Measurements from ENCODE around the gene ESPN. TPM values are rescaled to one million over a fixed set of nuclear protein-coding genes. Genes with fewer than 3 reads are reported as not detected.
"Not testable (repeated sequence)": the region's sequence is repeated elsewhere in the genome, so short reads cannot be mapped to it uniquely, and the experiment has no call there.

ESPN gene
- total RNA-seq, 1 donor from 2014 or later: 0.66 TPM

DNA sequence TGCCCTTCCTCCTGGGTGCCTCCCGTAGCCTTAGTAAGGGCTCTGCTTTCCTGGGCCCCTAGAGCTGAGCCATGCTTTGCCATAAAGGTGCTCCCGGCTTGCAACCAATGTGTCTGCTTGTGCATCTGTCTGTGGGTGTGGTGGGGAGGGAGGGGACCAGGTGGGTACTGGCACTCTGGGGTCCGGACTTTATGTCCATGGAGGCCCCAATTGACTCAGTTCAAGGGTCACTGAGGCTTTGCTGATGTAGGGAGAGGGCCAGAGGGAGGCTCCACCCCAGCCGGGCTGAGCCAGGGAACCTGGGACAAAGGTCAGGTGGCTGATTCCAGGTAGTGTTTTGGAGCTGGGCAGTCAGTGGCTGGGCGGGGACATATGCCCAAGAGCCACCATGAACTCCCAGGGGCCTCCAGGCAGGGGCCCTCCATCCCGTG is 26.4 kb downstream of the ESPN start:
- H3K4me1 ChIP-seq (ENCODE audit: insufficient read depth, low read length): no peaks in the 10 kb centered on the region
- H2AFZ ChIP-seq (ENCODE audit: low read depth, low read length): no peak overlapping the region
- no peak overlapping the region for H3K4me2 ChIP-seq (ENCODE audit: low read length)
- FAIRE-seq (no peak), DNase-seq (ENCODE audit: low read depth) (no peak)
- H4K20me1 ChIP-seq (ENCODE audit: insufficient read depth, low read length): no peaks in the 10 kb centered on the region
- H3K9ac ChIP-seq (ENCODE audit: low read length): no peak overlapping the region
- H3K9me3 ChIP-seq (ENCODE audit: insufficient read depth, low read depth, low read length): no peaks in the 10 kb centered on the region
- peaks cover 36% of the 10 kb centered on the region for H3K27me3 ChIP-seq (ENCODE audit: insufficient read depth, low read length)
- H3K36me3 ChIP-seq (ENCODE audit: insufficient read depth, low read length): no peaks in the 10 kb centered on the region
- TF ChIP-seq, protein P1, sequence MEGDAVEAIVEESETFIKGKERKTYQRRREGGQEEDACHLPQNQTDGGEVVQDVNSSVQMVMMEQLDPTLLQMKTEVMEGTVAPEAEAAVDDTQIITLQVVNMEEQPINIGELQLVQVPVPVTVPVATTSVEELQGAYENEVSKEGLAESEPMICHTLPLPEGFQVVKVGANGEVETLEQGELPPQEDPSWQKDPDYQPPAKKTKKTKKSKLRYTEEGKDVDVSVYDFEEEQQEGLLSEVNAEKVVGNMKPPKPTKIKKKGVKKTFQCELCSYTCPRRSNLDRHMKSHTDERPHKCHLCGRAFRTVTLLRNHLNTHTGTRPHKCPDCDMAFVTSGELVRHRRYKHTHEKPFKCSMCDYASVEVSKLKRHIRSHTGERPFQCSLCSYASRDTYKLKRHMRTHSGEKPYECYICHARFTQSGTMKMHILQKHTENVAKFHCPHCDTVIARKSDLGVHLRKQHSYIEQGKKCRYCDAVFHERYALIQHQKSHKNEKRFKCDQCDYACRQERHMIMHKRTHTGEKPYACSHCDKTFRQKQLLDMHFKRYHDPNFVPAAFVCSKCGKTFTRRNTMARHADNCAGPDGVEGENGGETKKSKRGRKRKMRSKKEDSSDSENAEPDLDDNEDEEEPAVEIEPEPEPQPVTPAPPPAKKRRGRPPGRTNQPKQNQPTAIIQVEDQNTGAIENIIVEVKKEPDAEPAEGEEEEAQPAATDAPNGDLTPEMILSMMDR (IDR thresholded peaks at IDR 0.05; ENCODE audit: insufficient read depth, low read depth, low read length): no peak
- TF ChIP-seq EZH2 (IDR thresholded peaks at IDR 0.05; ENCODE audit: insufficient read depth, low read length): no peak
- H3K27ac ChIP-seq (ENCODE audit: low read depth, low read length): no peak overlapping the region
- no peak overlapping the region for H3K4me3 ChIP-seq (ENCODE audit: insufficient read depth, low read depth, low read length)
- Mint-ChIP-seq H3K36me3 (ENCODE audit: low read depth, unreplicated experiment) (no peaks in the 10 kb centered on the region), H3K27ac (ENCODE audit: unreplicated experiment) (no peak overlapping the region), H3K4me1 (ENCODE audit: low read depth, unreplicated experiment) (no peaks in the 10 kb centered on the region), H3K4me3 (ENCODE audit: unreplicated experiment) (no peak overlapping the region), H3K9me3 (ENCODE audit: unreplicated experiment) (peaks cover 2% of the 10 kb centered on the region), H3K27me3 (ENCODE audit: low read depth, unreplicated experiment) (peaks cover 32% of the 10 kb centered on the region)
- H3K79me2 ChIP-seq (ENCODE audit: insufficient read depth, low read length): no peaks in the 10 kb centered on the region

DNA sequence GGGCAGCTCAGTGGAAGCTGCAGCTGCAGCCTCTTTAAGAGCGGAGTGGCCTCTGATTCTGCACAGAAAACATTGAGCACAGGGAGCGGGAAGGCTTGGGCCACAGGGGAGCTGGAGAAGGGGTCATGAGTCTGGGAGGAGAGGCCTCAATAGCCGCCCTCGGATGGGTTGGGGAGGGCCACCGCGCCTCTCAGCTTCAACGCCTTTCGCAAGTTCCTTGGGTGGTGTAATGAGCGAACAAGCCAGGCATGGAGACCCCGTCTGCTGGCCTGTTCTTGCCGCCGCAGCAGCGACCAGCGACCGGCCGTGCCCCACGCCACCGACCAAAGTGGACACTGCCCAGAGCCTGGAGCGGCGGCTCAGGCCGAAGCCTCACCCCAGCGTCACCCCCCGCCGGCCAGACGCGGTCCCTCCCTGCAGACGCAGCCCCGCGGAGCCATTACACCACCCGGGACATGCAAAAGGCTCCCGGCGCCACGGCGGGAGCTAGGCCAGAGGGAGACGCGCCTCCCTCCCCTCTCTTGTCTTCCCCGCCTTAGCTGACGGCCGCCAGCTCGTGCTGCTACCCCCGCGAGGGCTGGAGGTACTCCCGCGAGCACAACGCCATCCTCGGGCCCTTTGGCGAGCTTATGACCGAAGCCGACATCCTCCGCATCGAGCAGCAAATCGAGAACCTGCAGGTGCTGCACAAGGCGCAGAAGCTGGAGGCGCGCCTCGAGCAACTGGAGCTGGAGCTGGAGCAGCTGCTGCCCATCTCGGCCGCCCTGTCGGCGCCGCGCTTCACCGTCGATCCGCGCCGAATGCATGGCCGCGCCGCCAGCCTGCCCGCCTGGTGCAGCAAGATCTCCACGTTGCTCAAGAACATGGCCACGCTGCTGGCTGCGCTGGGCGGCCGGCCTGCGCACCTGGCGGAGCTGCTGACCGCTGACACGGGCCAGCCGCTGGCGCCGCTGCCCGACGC is 29.6 kb downstream of the ESPN start:
- Histone ChIP-seq H3K4me2 (ENCODE audit: low read length) (peak overlapping the region; percentile 48), H3K27me3 (ENCODE audit: insufficient read depth, low read length) (peaks cover 37% of the 10 kb centered on the region), H2AFZ (ENCODE audit: low read depth, low read length) (peak overlapping the region; percentile 4)
- H3K4me3 Mint-ChIP-seq (ENCODE audit: unreplicated experiment); H3K9me3 Mint-ChIP-seq (ENCODE audit: unreplicated experiment); H3K36me3 Mint-ChIP-seq (ENCODE audit: low read depth, unreplicated experiment); FAIRE-seq; H3K27ac Mint-ChIP-seq (ENCODE audit: unreplicated experiment); H3K9ac ChIP-seq (ENCODE audit: low read length); H4K20me1 ChIP-seq (ENCODE audit: insufficient read depth, low read length); H3K9me3 ChIP-seq (ENCODE audit: insufficient read depth, low read depth, low read length); H3K4me1 Mint-ChIP-seq (ENCODE audit: low read depth, unreplicated experiment); H3K4me1 ChIP-seq (ENCODE audit: insufficient read depth, low read length); DNase-seq (ENCODE audit: low read depth); H3K79me2 ChIP-seq (ENCODE audit: insufficient read depth, low read length); H3K4me3 ChIP-seq (ENCODE audit: insufficient read depth, low read depth, low read length); H3K36me3 ChIP-seq (ENCODE audit: insufficient read depth, low read length); H3K27ac ChIP-seq (ENCODE audit: low read depth, low read length): not testable (repeated sequence)
- peak; percentile 93 for TF ChIP-seq EZH2 (IDR thresholded peaks at IDR 0.05; ENCODE audit: insufficient read depth, low read length)
- H3K27me3 Mint-ChIP-seq (ENCODE audit: low read depth, unreplicated experiment): peaks cover 30% of the 10 kb centered on the region

DNA sequence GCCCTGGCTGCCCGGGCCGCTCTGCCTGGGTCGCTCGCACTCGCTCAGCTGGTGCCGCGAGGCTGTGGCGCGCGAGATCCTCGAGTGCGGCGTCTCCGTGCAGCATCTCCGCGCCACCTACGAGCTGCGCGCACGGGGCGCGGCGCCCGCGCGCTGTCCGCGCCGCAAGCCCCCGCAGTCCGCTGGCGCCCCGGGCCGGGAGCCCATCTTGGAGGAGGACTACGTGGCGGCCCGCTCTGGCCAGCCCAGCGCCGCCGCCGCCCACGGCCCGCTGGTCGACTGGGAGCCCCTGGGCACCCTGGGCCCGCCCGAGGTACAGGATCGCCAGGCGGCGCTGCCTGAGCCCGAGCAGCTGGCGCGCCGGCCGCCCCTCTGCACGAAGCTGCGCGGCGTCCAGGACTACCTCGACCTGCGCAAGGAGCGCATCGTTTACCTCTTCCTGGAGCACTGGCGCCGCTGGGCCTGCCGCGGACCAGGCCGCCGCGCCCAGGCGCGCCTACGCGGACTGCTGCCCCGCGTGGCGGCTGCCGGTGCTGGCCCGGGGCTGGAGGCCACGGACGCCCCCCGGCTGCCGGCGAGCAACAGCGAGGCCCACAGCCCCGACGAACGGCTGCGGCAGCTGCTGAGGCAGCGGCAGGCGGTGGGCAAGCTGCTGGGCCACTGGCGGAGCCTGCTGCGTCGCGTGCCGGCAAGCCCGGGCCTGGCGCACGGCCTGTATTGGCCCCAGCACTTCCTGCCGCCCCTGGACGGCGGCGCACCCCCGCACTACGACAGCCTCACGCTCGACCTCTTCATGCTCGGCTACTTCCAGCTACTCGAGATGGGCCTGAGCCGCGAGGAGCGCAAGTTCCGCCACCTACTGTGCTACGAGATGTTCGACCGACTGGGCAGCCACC is 30.5 kb downstream of the ESPN start:
- FAIRE-seq: no peak

More for the DNA sequence above, 30.5 kb downstream of the ESPN start:
- Histone ChIP-seq H4K20me1 (ENCODE audit: insufficient read depth, low read length) (peaks cover 4% of the 10 kb centered on the region), H3K36me3 (ENCODE audit: insufficient read depth, low read length) (no peaks in the 10 kb centered on the region), H3K4me1 (ENCODE audit: insufficient read depth, low read length) (no peaks in the 10 kb centered on the region), H3K9ac (ENCODE audit: low read length) (no peak overlapping the region), H3K79me2 (ENCODE audit: insufficient read depth, low read length) (no peaks in the 10 kb centered on the region), H3K27me3 (ENCODE audit: insufficient read depth, low read length) (peaks cover 29% of the 10 kb centered on the region), H3K4me3 (ENCODE audit: insufficient read depth, low read depth, low read length) (no peak overlapping the region), H3K4me2 (ENCODE audit: low read length) (peak overlapping the region; percentile 48), H3K9me3 (ENCODE audit: insufficient read depth, low read depth, low read length) (no peaks in the 10 kb centered on the region), H2AFZ (ENCODE audit: low read depth, low read length) (peak overlapping the region; percentile 47), H3K27ac (ENCODE audit: low read depth, low read length) (no peak overlapping the region)
- no peak for DNase-seq (ENCODE audit: low read depth)
- H3K9me3 Mint-ChIP-seq (ENCODE audit: unreplicated experiment): peaks cover 3% of the 10 kb centered on the region
- H3K27me3 Mint-ChIP-seq (ENCODE audit: low read depth, unreplicated experiment): peaks cover 23% of the 10 kb centered on the region
- TF ChIP-seq, protein P1 (IDR thresholded peaks at IDR 0.05; ENCODE audit: insufficient read depth, low read depth, low read length): no peak
- TF ChIP-seq EZH2 (IDR thresholded peaks at IDR 0.05; ENCODE audit: insufficient read depth, low read length): no peak
- H3K27ac Mint-ChIP-seq (ENCODE audit: unreplicated experiment): no peak overlapping the region
- no peaks in the 10 kb centered on the region for H3K36me3 Mint-ChIP-seq (ENCODE audit: low read depth, unreplicated experiment)
- no peak overlapping the region for H3K4me3 Mint-ChIP-seq (ENCODE audit: unreplicated experiment)
- H3K4me1 Mint-ChIP-seq (ENCODE audit: low read depth, unreplicated experiment): no peaks in the 10 kb centered on the region
